IPS-18c (cell line): Measurements from ENCODE around the gene SPACDR.

Experiments used
- H3K4me3 ChIP-seq: 2 replicates; pipeline ENCODE4 v1.7.0; 2013; ENCODE audit warnings: low read depth, mild to moderate bottlenecking, low read length, moderate library complexity; ENCODE audit not compliant: insufficient read depth
- H3K9me3 ChIP-seq: one replicate; pipeline ENCODE4 v1.6.1; 2013; ENCODE audit warnings: mild to moderate bottlenecking, low read length, moderate library complexity; ENCODE audit not compliant: control insufficient read depth, insufficient read depth

SPACDR gene

DNA sequence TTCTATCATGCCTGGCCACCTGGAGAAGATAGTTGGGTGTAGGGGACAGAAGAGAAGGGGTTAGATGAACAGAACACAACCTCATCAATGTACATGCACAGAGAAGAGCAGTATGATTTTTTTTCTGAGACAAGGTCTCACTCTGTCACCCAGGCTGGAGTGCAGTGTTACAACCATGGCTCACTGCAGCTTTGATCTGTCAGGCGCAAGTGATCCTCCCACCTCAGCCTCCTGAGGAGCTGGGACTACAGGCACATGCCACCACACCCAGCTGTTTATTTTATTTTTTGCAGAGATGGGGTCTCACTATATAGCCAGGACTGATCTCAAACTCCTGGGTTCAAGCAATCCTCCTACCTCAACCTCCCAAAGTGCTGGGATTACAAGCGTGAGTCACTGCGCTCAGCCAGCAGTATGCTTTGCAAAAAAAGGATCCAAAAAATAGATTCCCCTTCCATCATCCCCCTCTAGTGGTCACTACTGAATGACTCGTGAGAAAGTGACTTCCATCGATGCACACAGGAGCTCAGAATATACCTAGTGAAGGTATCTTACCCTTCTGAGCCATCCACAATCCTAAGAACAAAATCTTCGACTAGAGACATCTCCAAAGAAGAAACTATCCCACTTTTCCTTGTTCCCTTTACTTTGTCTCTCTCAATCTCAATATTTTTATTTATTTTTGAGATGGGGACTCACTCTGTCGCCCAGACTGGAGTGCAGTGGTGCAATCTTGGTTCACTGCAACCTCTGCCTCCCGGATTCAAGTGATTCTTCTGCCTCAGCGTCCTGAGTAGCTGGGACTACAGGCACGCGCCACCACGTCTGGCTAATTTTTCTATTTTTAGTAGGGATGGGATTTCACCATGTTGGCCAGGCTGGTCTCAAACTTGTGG lies 56.5 kb downstream of the SPACDR start:
- no peak overlapping the region for H3K4me3 ChIP-seq

DNA sequence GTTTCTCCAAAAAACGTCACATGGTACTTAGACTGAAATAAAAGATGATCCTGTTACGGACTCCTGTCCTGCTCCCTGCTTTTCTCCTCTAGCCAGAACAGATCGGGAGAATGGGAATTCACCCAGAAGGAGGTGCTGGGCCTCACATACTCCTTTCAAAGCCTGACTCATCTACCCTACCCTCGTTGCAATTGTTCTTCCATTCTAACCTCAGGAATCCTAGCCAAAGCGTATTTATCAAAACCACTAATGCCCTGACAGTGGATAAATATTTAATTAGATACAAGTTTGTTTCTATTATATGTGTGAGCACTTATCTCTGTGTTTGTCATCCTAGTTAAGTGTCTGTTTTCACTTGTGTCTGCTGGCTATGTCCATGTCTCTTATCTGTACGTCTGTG lies 57.3 kb downstream of the SPACDR start:
- Histone ChIP-seq H3K4me3 (no peak overlapping the region), H3K9me3 (no peaks in the 10 kb centered on the region)

More for the DNA sequence above, 56.5 kb downstream of the SPACDR start:
- H3K9me3 ChIP-seq = no peaks in the 10 kb centered on the region
